SK-N-SH treated with all-trans-retinoic acid at 6 μM for 48 hours (cell line): Measurements from ENCODE around the gene CAMKMT.
A peak's percentile ranks its signal among the peaks of the same experiment; 100 is the strongest.

Experiments
- ATAC-seq: fragments of 200-7000 bp; cut with Tn5 transposase; 3 replicates; pipeline ENCODE4 v1.9.1; 2020; ENCODE audit warnings: mild to moderate bottlenecking, moderate library complexity
- ARNTL ChIP-seq: fragments of 450-650 bp; formaldehyde crosslinking; IDR thresholded peaks from 2 replicates; pipeline ENCODE4 v1.5.0; 2020; ENCODE audit warnings: low read depth, mild to moderate bottlenecking, moderate library complexity, borderline replicate concordance
- CSDC2 ChIP-seq: fragments of 250-450 bp; sonication (Bioruptor Pico); IDR thresholded peaks from 2 replicates; pipeline ENCODE4 v1.5.0; 2020; ENCODE audit warnings: mild to moderate bottlenecking, moderate library complexity
- ESRRG ChIP-seq: fragments of 250-450 bp; sonication (Bioruptor Pico); IDR thresholded peaks from 2 replicates; pipeline ENCODE4 v1.6.1; 2021; ENCODE audit warnings: mild to moderate bottlenecking
- GLIS3 ChIP-seq: fragments of 250-450 bp; sonication (Bioruptor Pico); IDR thresholded peaks from 2 replicates; pipeline ENCODE4 v1.5.0; 2020; ENCODE audit warnings: mild to moderate bottlenecking, moderate library complexity
- ISL1 ChIP-seq: fragments of 250-450 bp; sonication (Bioruptor Pico); IDR thresholded peaks from 2 replicates; pipeline ENCODE4 v2.1.2; 2022; ENCODE audit warnings: mild to moderate bottlenecking, moderate library complexity
- OSR1 ChIP-seq: fragments of 250-450 bp; sonication (Bioruptor Pico); IDR thresholded peaks from 2 replicates; pipeline ENCODE4 v1.8.0; 2022; ENCODE audit warnings: moderate library complexity, mild to moderate bottlenecking, inconsistent platforms
- PPARA ChIP-seq: fragments of 250-450 bp; sonication (Bioruptor Pico); IDR thresholded peaks from 2 replicates; pipeline ENCODE4 v1.5.0; 2020; ENCODE audit warnings: mild to moderate bottlenecking, borderline replicate concordance
- RARB ChIP-seq: fragments of 250-450 bp; sonication (Bioruptor Pico); IDR thresholded peaks from 2 replicates; pipeline ENCODE4 v1.8.0; 2021; ENCODE audit warnings: mild to moderate bottlenecking, moderate library complexity
- SNAI2 ChIP-seq: fragments of 250-450 bp; sonication (Bioruptor Pico); IDR thresholded peaks from 2 replicates; pipeline ENCODE4 v1.5.0; 2020; ENCODE audit warnings: mild to moderate bottlenecking, moderate library complexity
- TCF4 ChIP-seq: fragments of 250-450 bp; sonication (Bioruptor Pico); IDR thresholded peaks from 2 replicates; pipeline ENCODE4 v1.8.0; 2021; ENCODE audit warnings: mild to moderate bottlenecking, moderate library complexity, borderline replicate concordance
- TOX ChIP-seq: fragments of 250-450 bp; sonication (Bioruptor Pico); IDR thresholded peaks from 2 replicates; pipeline ENCODE4 v1.8.0; 2021; ENCODE audit warnings: mild to moderate bottlenecking, moderate library complexity, borderline replicate concordance
- ZC3H10 ChIP-seq: fragments of 250-450 bp; sonication (Bioruptor Pico); IDR thresholded peaks from 2 replicates; pipeline ENCODE4 v1.5.1; 2021; ENCODE audit warnings: mild to moderate bottlenecking, moderate library complexity
- ZFP3 ChIP-seq: fragments of 250-450 bp; sonication (Bioruptor Pico); IDR thresholded peaks from 2 replicates; pipeline ENCODE4 v1.5.0; 2020; ENCODE audit warnings: mild to moderate bottlenecking, moderate library complexity
- ZFP30 ChIP-seq: fragments of 450-650 bp; formaldehyde crosslinking; IDR thresholded peaks from 2 replicates; pipeline ENCODE4 v1.5.0; 2022; ENCODE audit warnings: mild to moderate bottlenecking, moderate library complexity
- ZNF565 ChIP-seq: fragments of 450-650 bp; formaldehyde crosslinking; conservative IDR thresholded peaks from 2 replicates; pipeline ENCODE4 v1.5.0; 2020; ENCODE audit warnings: low read depth, mild to moderate bottlenecking, moderate library complexity
- ZNF70 ChIP-seq: fragments of 450-650 bp; formaldehyde crosslinking; IDR thresholded peaks from 2 replicates; pipeline ENCODE4 v1.5.0; 2020; ENCODE audit warnings: mild to moderate bottlenecking, moderate library complexity
- ZNF8 ChIP-seq: fragments of 450-650 bp; formaldehyde crosslinking; IDR thresholded peaks from 2 replicates; pipeline ENCODE4 v1.5.0; 2020; ENCODE audit warnings: mild to moderate bottlenecking, moderate library complexity
- TF ChIP-seq, protein P1 (sequence below): fragments of 250-450 bp; sonication (Bioruptor Pico); IDR thresholded peaks from 2 replicates; pipeline ENCODE4 v1.5.1; 2021; ENCODE audit warnings: mild to moderate bottlenecking, moderate library complexity
- TF ChIP-seq, protein P2 (sequence below): fragments of 250-450 bp; sonication (Bioruptor Pico); IDR thresholded peaks from 2 replicates; pipeline ENCODE4 v1.5.0; 2020; ENCODE audit warnings: mild to moderate bottlenecking, moderate library complexity
- TF ChIP-seq, protein P3 (sequence below): fragments of 250-450 bp; sonication (Bioruptor Pico); IDR thresholded peaks from 2 replicates; pipeline ENCODE4 v1.8.0; 2021; ENCODE audit warnings: low read depth, mild to moderate bottlenecking, moderate library complexity, borderline replicate concordance
- TF ChIP-seq, protein P4 (sequence below): fragments of 250-450 bp; sonication (Bioruptor Pico); IDR thresholded peaks from 2 replicates; pipeline ENCODE4 v1.8.0; 2020; ENCODE audit warnings: mild to moderate bottlenecking, moderate library complexity, borderline replicate concordance

CAMKMT gene

DNA sequence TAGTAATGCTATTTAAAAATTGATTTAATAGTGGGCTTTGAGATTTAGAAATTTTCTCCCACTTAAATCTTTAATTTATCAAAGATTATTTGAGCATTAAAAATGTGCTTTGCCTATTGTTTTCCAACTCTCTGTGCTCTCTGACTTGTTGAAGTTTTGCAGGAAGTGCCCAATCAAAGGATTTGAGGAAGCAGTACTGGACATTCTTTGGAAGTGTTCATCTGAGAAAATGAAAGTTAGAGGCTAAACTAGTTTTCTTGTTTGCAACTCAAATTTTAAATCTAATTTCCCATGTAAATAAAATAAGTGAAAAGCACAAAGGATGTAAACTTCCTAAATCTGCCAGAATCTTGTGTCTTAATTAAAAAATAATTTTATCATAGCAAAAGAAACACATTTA, 89.1 kb downstream of the CAMKMT start:
- TF ChIP-seq OSR1 (CRISPR knock-in tag) (no peak), RARB (CRISPR knock-in tag) (no peak), ZC3H10 (no peak), GLIS3 (CRISPR knock-in tag) (no peak), ZNF565 (CRISPR knock-in tag) (no peak), TCF4 (CRISPR knock-in tag) (no peak), SNAI2 (no peak), TOX (CRISPR knock-in tag) (no peak), ARNTL (CRISPR knock-in tag) (no peak), ESRRG (CRISPR knock-in tag) (no peak), CSDC2 (no peak), ISL1 (CRISPR knock-in tag) (no peak)
- TF ChIP-seq, protein P1, sequence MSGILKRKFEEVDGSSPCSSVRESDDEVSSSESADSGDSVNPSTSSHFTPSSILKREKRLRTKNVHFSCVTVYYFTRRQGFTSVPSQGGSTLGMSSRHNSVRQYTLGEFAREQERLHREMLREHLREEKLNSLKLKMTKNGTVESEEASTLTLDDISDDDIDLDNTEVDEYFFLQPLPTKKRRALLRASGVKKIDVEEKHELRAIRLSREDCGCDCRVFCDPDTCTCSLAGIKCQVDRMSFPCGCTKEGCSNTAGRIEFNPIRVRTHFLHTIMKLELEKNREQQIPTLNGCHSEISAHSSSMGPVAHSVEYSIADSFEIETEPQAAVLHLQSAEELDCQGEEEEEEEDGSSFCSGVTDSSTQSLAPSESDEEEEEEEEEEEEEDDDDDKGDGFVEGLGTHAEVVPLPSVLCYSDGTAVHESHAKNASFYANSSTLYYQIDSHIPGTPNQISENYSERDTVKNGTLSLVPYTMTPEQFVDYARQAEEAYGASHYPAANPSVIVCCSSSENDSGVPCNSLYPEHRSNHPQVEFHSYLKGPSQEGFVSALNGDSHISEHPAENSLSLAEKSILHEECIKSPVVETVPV (CRISPR knock-in tag) = no peak
- TF ChIP-seq, protein P2, sequence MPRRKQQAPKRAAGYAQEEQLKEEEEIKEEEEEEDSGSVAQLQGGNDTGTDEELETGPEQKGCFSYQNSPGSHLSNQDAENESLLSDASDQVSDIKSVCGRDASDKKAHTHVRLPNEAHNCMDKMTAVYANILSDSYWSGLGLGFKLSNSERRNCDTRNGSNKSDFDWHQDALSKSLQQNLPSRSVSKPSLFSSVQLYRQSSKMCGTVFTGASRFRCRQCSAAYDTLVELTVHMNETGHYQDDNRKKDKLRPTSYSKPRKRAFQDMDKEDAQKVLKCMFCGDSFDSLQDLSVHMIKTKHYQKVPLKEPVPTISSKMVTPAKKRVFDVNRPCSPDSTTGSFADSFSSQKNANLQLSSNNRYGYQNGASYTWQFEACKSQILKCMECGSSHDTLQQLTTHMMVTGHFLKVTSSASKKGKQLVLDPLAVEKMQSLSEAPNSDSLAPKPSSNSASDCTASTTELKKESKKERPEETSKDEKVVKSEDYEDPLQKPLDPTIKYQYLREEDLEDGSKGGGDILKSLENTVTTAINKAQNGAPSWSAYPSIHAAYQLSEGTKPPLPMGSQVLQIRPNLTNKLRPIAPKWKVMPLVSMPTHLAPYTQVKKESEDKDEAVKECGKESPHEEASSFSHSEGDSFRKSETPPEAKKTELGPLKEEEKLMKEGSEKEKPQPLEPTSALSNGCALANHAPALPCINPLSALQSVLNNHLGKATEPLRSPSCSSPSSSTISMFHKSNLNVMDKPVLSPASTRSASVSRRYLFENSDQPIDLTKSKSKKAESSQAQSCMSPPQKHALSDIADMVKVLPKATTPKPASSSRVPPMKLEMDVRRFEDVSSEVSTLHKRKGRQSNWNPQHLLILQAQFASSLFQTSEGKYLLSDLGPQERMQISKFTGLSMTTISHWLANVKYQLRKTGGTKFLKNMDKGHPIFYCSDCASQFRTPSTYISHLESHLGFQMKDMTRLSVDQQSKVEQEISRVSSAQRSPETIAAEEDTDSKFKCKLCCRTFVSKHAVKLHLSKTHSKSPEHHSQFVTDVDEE (CRISPR knock-in tag) = no peak
- peak; percentile 63 for ATAC-seq

DNA sequence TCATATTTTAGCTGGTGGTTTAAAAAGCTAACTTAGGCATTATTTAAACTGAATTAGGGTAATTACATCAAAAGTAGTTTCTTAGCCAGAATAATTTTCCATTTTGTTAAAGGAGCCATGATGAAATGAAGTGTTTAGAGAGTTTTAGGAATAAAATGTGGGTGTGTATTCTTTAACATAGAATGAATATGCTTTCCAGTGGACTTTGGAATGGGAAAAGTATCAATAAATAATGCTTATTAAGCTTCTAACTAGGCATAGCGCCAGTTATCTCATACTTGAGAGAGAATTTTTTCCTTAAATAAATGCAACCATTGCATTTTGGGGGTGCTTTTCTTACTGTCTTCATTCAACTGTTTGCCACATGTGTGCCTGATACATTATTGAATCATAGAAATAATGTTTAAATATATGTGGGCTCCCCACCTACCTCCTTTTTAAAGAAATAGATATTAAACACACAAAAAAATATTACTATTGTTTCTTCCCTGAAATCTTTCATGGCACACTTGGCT, 90.4 kb downstream of the CAMKMT start:
- ATAC-seq = no peak
- no peak for TF ChIP-seq ZNF70 (CRISPR knock-in tag)
- no peak for TF ChIP-seq ZFP30
- no peak for TF ChIP-seq ESRRG (CRISPR knock-in tag)
- no peak for TF ChIP-seq CSDC2
- TF ChIP-seq SNAI2 = no peak
- TF ChIP-seq TOX (CRISPR knock-in tag) = no peak
- TF ChIP-seq, protein P1 (CRISPR knock-in tag) = no peak
- no peak for TF ChIP-seq GLIS3 (CRISPR knock-in tag)
- no peak for TF ChIP-seq ISL1 (CRISPR knock-in tag)
- no peak for TF ChIP-seq ZNF8 (CRISPR knock-in tag)
- TF ChIP-seq PPARA = no peak
- TF ChIP-seq, protein P3, sequence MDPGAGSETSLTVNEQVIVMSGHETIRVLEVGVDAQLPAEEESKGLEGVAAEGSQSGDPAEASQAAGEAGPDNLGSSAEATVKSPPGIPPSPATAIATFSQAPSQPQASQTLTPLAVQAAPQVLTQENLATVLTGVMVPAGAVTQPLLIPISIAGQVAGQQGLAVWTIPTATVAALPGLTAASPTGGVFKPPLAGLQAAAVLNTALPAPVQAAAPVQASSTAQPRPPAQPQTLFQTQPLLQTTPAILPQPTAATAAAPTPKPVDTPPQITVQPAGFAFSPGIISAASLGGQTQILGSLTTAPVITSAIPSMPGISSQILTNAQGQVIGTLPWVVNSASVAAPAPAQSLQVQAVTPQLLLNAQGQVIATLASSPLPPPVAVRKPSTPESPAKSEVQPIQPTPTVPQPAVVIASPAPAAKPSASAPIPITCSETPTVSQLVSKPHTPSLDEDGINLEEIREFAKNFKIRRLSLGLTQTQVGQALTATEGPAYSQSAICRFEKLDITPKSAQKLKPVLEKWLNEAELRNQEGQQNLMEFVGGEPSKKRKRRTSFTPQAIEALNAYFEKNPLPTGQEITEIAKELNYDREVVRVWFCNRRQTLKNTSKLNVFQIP (CRISPR knock-in tag) = no peak
- TF ChIP-seq, protein P4, sequence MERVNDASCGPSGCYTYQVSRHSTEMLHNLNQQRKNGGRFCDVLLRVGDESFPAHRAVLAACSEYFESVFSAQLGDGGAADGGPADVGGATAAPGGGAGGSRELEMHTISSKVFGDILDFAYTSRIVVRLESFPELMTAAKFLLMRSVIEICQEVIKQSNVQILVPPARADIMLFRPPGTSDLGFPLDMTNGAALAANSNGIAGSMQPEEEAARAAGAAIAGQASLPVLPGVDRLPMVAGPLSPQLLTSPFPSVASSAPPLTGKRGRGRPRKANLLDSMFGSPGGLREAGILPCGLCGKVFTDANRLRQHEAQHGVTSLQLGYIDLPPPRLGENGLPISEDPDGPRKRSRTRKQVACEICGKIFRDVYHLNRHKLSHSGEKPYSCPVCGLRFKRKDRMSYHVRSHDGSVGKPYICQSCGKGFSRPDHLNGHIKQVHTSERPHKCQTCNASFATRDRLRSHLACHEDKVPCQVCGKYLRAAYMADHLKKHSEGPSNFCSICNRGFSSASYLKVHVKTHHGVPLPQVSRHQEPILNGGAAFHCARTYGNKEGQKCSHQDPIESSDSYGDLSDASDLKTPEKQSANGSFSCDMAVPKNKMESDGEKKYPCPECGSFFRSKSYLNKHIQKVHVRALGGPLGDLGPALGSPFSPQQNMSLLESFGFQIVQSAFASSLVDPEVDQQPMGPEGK = no peak
- TF ChIP-seq, protein P2 (CRISPR knock-in tag) = no peak
- TF ChIP-seq ZFP3 (CRISPR knock-in tag) = no peak
- TF ChIP-seq ZC3H10 = no peak
- TF ChIP-seq OSR1 (CRISPR knock-in tag) = no peak
